Endodermal cell (in vitro differentiated cells): Measurements from ENCODE around the gene LSAMP. TPM values are rescaled to one million over a fixed set of nuclear protein-coding genes. Genes with fewer than 3 reads are reported as not detected.

Experiments used
- DNase-seq: peaks from one replicate; pipeline ENCODE4 v3.0.0-alpha.2; 2017
- H3K27ac ChIP-seq: 2 replicates; pipeline ENCODE4 v1.5.1; 2013; ENCODE audit warnings: mild to moderate bottlenecking, low read depth, low read length, moderate library complexity
- H3K27me3 ChIP-seq: 2 replicates; pipeline ENCODE4 v1.6.1; 2013; ENCODE audit warnings: mild to moderate bottlenecking, low read length, moderate library complexity; ENCODE audit not compliant: insufficient read depth, control insufficient read depth, poor library complexity, severe bottlenecking
- H3K36me3 ChIP-seq: 2 replicates; pipeline ENCODE4 v1.7.0; 2013; ENCODE audit warnings: mild to moderate bottlenecking, low read length, moderate library complexity; ENCODE audit not compliant: control insufficient read depth, insufficient read depth
- H3K4me1 ChIP-seq: one replicate; pipeline ENCODE4 v1.7.0; 2013; ENCODE audit warnings: low read length; ENCODE audit not compliant: control insufficient read depth, insufficient read depth
- H3K4me3 ChIP-seq: 2 replicates; pipeline ENCODE4 v1.5.1; 2013; ENCODE audit warnings: mild to moderate bottlenecking, low read length, moderate library complexity
- H3K9ac ChIP-seq: 2 replicates; pipeline ENCODE4 v1.6.1; 2013; ENCODE audit warnings: mild to moderate bottlenecking, low read length, moderate library complexity; ENCODE audit not compliant: poor library complexity, severe bottlenecking; ENCODE audit errors: extremely low read depth
- H3K9me3 ChIP-seq: 2 replicates; pipeline ENCODE4 v1.6.1; 2013; ENCODE audit warnings: mild to moderate bottlenecking, low read length, moderate library complexity; ENCODE audit not compliant: control insufficient read depth
- H3K27ac Mint-ChIP-seq: 2 replicates; pipeline ENCODE4 v1.8.0; 2020; ENCODE audit warnings: mixed read lengths
- H3K27me3 Mint-ChIP-seq: 2 replicates; pipeline ENCODE4 v1.8.0; 2021; ENCODE audit warnings: mild to moderate bottlenecking, mixed read lengths; ENCODE audit not compliant: insufficient read depth
- H3K36me3 Mint-ChIP-seq: 2 replicates; pipeline ENCODE4 v1.8.0; 2020; ENCODE audit warnings: low read depth, mixed read lengths
- H3K4me1 Mint-ChIP-seq: 2 replicates; pipeline ENCODE4 v1.8.0; 2020; ENCODE audit warnings: mixed read lengths
- H3K4me3 Mint-ChIP-seq: 2 replicates; pipeline ENCODE4 v1.8.0; 2020; ENCODE audit warnings: mild to moderate bottlenecking, moderate library complexity, mixed read lengths
- H3K9me3 Mint-ChIP-seq: 2 replicates; pipeline ENCODE4 v1.8.0; 2020; ENCODE audit warnings: mild to moderate bottlenecking, mixed read lengths
- CTCF ChIP-seq: fragments of 200-600 bp; sonication (generic); conservative IDR thresholded peaks from 2 replicates; pipeline ENCODE4 v1.5.0; 2021; ENCODE audit warnings: antibody characterized with exemption, mild to moderate bottlenecking
- WGBS, 2 experiments: methylation state at CpG; one replicate each; pipeline versions ENCODE4 v1.1.5 to v1.1.7; 2013; ENCODE audit warnings: missing lambda C conversion rate in 2 of 2, mixed read lengths in 1 of 2; ENCODE audit not compliant: insufficient coverage in 1 of 2, insufficient read length in 1 of 2; 5-methylcytosine and 5-hydroxymethylcytosine counted together
- total RNA-seq, 2 donors: library from RNA; stranded (reverse); fragmentation: NEBNext Ultra II Directional in 1 of 2; extraction: Animal tissue kit (Norgen Biotek cat#: 25700) in 1 of 2; gene quantifications; 2 replicates in 1 of 2; 3 replicates in 1 of 2; pipeline ENCODE4 v1.2.1, GENCODE V29; 2021

LSAMP gene
- total RNA-seq, 2 donors from 2014 or later: 4.4 to 10.2 TPM

DNA sequence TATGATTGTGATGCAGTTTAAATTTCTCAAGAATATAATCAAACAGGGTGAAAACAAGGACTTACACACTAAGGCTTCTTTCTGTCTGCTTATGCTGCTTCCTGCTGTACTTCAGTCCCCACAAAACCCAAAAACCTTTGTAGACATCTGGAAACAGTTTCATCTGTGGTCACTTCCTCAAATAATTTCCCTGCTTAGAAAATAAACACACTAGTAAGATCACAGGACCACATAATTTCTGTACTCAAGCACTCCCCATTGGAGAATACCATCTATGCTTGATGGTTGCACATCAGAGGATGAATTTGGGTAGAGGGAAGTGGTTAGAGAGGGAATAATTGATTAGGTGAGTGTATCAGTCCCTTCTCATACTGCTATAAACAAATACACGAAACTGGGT, 266.2 kb downstream of the LSAMP start:
- no peak overlapping the region for H3K4me3 ChIP-seq
- no peak overlapping the region for H3K9ac ChIP-seq
- Mint-ChIP-seq H3K36me3 (no peaks in the 10 kb centered on the region), H3K27me3 (peaks cover 2% of the 10 kb centered on the region), H3K4me1 (peaks cover 5% of the 10 kb centered on the region), H3K4me3 (no peak overlapping the region), H3K9me3 (no peaks in the 10 kb centered on the region), H3K27ac (no peak overlapping the region)
- no peaks in the 10 kb centered on the region for H3K4me1 ChIP-seq
- no peaks in the 10 kb centered on the region for H3K36me3 ChIP-seq
- H3K27me3 ChIP-seq: no peaks in the 10 kb centered on the region
- no peak overlapping the region for H3K27ac ChIP-seq
- no peak for DNase-seq
- H3K9me3 ChIP-seq: no peaks in the 10 kb centered on the region
- no peak for TF ChIP-seq CTCF
- WGBS, 2 experiments: 100% methylated on average over 1 of the region's 1 CpG; no CpG with 5 or more reads in 1 of the 2 experiments

- H3K9me3 ChIP-seq: no peaks in the 10 kb centered on the region
- no peak overlapping the region for H3K27ac Mint-ChIP-seq
- H3K27ac ChIP-seq: peak overlapping the region; percentile 24
- WGBS, 2 experiments: 100% methylated on average over 1 of the region's 1 CpG
- no peak overlapping the region for H3K9ac ChIP-seq
- H3K36me3 ChIP-seq: no peaks in the 10 kb centered on the region
- H3K9me3 Mint-ChIP-seq: no peaks in the 10 kb centered on the region
- no peak overlapping the region for H3K4me3 ChIP-seq
- H3K36me3 Mint-ChIP-seq: no peaks in the 10 kb centered on the region
- no peak overlapping the region for H3K4me3 Mint-ChIP-seq
- H3K4me1 ChIP-seq: no peaks in the 10 kb centered on the region
- H3K4me1 Mint-ChIP-seq: peaks cover 5% of the 10 kb centered on the region
- no peaks in the 10 kb centered on the region for H3K27me3 ChIP-seq
- no peak for TF ChIP-seq CTCF
- peaks cover 2% of the 10 kb centered on the region for H3K27me3 Mint-ChIP-seq
- DNase-seq: no peak
Observed at GRCh38 chr3:116176974-116177555, 268.2 kb downstream of the LSAMP start.

- H3K4me3 Mint-ChIP-seq: no peak overlapping the region
- H3K27ac Mint-ChIP-seq: no peak overlapping the region
- Histone ChIP-seq H3K4me1 (peaks cover 7% of the 10 kb centered on the region), H3K27me3 (peaks cover 6% of the 10 kb centered on the region), H3K9ac (no peak overlapping the region), H3K36me3 (no peaks in the 10 kb centered on the region), H3K9me3 (no peaks in the 10 kb centered on the region), H3K27ac (no peak overlapping the region), H3K4me3 (no peak overlapping the region)
- peaks cover 16% of the 10 kb centered on the region for H3K4me1 Mint-ChIP-seq
- TF ChIP-seq CTCF: no peak
- H3K36me3 Mint-ChIP-seq: no peaks in the 10 kb centered on the region
- peaks cover 39% of the 10 kb centered on the region for H3K27me3 Mint-ChIP-seq
- no peaks in the 10 kb centered on the region for H3K9me3 Mint-ChIP-seq
- no peak for DNase-seq
Observed at GRCh38 chr3:116166121-116166520, 279.2 kb downstream of the LSAMP start.
